GM23338 (cell line): ENCODE measurements around the gene ORC6. TPM values are rescaled to one million over a fixed set of nuclear protein-coding genes. Genes with fewer than 3 reads are reported as not detected.

Experiments
- ATAC-seq: fragments of 200-7000 bp; cut with Tn5 transposase; 3 replicates; pipeline ENCODE4 v1.9.1; 2020
- DNase-seq: peaks from one replicate; pipeline ENCODE4 v3.0.0-alpha.2; 2015; ENCODE audit warnings: low spot score
- H2AFZ ChIP-seq: fragments of 200-600 bp; sonication (generic); 2 replicates; pipeline ENCODE4 v1.8.0; 2016; ENCODE audit warnings: antibody characterized with exemption, mild to moderate bottlenecking, moderate library complexity
- H3F3A ChIP-seq: fragments of 200-600 bp; sonication (generic); replicated peaks from 2 replicates; pipeline ENCODE4 v1.8.0; 2017; ENCODE audit warnings: antibody characterized with exemption, mixed run types, low read depth
- H3K27ac ChIP-seq: fragments of 200-600 bp; sonication (generic); 2 replicates; pipeline ENCODE4 v1.6.1; 2016; ENCODE audit warnings: low read depth
- H3K27me3 ChIP-seq: fragments of 200-600 bp; sonication (generic); 2 replicates; pipeline ENCODE4 v1.8.0; 2016; ENCODE audit warnings: mild to moderate bottlenecking, mixed run types, moderate library complexity; ENCODE audit not compliant: insufficient read depth
- H3K36me3 ChIP-seq: fragments of 200-600 bp; sonication (generic); 2 replicates; pipeline ENCODE4 v1.8.0; 2016; ENCODE audit warnings: mild to moderate bottlenecking; ENCODE audit not compliant: insufficient read depth
- H3K4me1 ChIP-seq: fragments of 200-600 bp; sonication (generic); 2 replicates; pipeline ENCODE4 v1.8.0; 2016; ENCODE audit warnings: mild to moderate bottlenecking, moderate library complexity; ENCODE audit not compliant: insufficient read depth
- H3K4me2 ChIP-seq: fragments of 200-600 bp; sonication (generic); 2 replicates; pipeline ENCODE4 v1.7.1; 2017; ENCODE audit warnings: mixed run types
- H3K4me3 ChIP-seq: fragments of 200-600 bp; sonication (generic); 2 replicates; pipeline ENCODE4 v1.6.1; 2016; ENCODE audit warnings: mixed run types
- H3K79me2 ChIP-seq: fragments of 200-600 bp; sonication (generic); replicated peaks from 2 replicates; pipeline ENCODE4 v1.8.0; 2017; ENCODE audit warnings: mild to moderate bottlenecking; ENCODE audit not compliant: insufficient read depth
- H3K9me2 ChIP-seq: fragments of 200-600 bp; sonication (generic); 2 replicates; pipeline ENCODE4 v1.8.0; 2017; ENCODE audit not compliant: insufficient read depth
- H4K20me1 ChIP-seq: fragments of 200-600 bp; sonication (generic); replicated peaks from 2 replicates; pipeline ENCODE4 v1.8.0; 2017; ENCODE audit warnings: mild to moderate bottlenecking; ENCODE audit not compliant: insufficient read depth
- H3K27ac Mint-ChIP-seq: 2 replicates; pipeline ENCODE4 v1.8.0; 2020; ENCODE audit warnings: inconsistent platforms, mild to moderate bottlenecking, moderate library complexity, mixed read lengths
- H3K27me3 Mint-ChIP-seq: 3 replicates; pipeline ENCODE4 v1.8.0; 2022; ENCODE audit warnings: low read depth, mild to moderate bottlenecking, moderate library complexity, mixed read lengths, inconsistent platforms; ENCODE audit not compliant: insufficient read depth, poor library complexity
- H3K36me3 Mint-ChIP-seq: 3 replicates; pipeline ENCODE4 v1.8.0; 2021; ENCODE audit warnings: low read depth, mild to moderate bottlenecking, inconsistent platforms, moderate library complexity, mixed read lengths
- H3K4me1 Mint-ChIP-seq: 3 replicates; pipeline ENCODE4 v1.8.0; 2020; ENCODE audit warnings: mild to moderate bottlenecking, inconsistent platforms, mixed read lengths
- H3K4me3 Mint-ChIP-seq: 3 replicates; pipeline ENCODE4 v1.8.0; 2021; ENCODE audit warnings: moderate library complexity, mild to moderate bottlenecking, inconsistent platforms, mixed read lengths
- H3K9me3 Mint-ChIP-seq: 3 replicates; pipeline ENCODE4 v1.8.0; 2020; ENCODE audit warnings: moderate library complexity, mild to moderate bottlenecking, inconsistent platforms, mixed read lengths
- CREB1 ChIP-seq: fragments of 250-450 bp; sonication (Bioruptor Pico); IDR thresholded peaks from 2 replicates; pipeline ENCODE4 v1.5.0; 2020; ENCODE audit warnings: low read depth, mild to moderate bottlenecking, moderate library complexity
- CTCF ChIP-seq, 2 experiments: fragments of 200-600 bp in 1 of 2; sonication (generic) in 1 of 2; conservative IDR thresholded peaks; 2 replicates each; pipeline versions ENCODE4 v1.5.1 to v1.6.1; 2016 to 2017; ENCODE audit warnings: antibody characterized with exemption in 2 of 2, low read depth in 2 of 2, mild to moderate bottlenecking in 2 of 2, moderate library complexity in 1 of 2
- ETS1 ChIP-seq: IDR thresholded peaks from 2 replicates; pipeline ENCODE4 v1.6.1; 2016; ENCODE audit warnings: antibody characterized with exemption
- EZH2 ChIP-seq: fragments of 200-600 bp; sonication (generic); IDR thresholded peaks from one replicate; pipeline ENCODE4 v1.8.0; 2017; ENCODE audit warnings: antibody characterized with exemption, mild to moderate bottlenecking, low read depth; ENCODE audit not compliant: unreplicated experiment
- EZH2phosphoT487 ChIP-seq: fragments of 200-600 bp; sonication (generic); IDR thresholded peaks from one replicate; pipeline ENCODE4 v1.8.1; 2018; ENCODE audit warnings: antibody characterized with exemption; ENCODE audit not compliant: unreplicated experiment
- JUNB ChIP-seq: IDR thresholded peaks from one replicate; pipeline ENCODE4 v1.6.1; 2016; ENCODE audit warnings: antibody characterized with exemption; ENCODE audit not compliant: unreplicated experiment
- NANOG ChIP-seq: IDR thresholded peaks from 2 replicates; pipeline ENCODE4 v1.6.1; 2016; ENCODE audit warnings: antibody characterized with exemption, borderline replicate concordance
- POLR2AphosphoS5 ChIP-seq: IDR thresholded peaks from 2 replicates; pipeline ENCODE4 v1.6.1; 2016; ENCODE audit warnings: antibody characterized with exemption, low read depth
- REST ChIP-seq: IDR thresholded peaks from one replicate; pipeline ENCODE4 v1.6.1; 2018; ENCODE audit warnings: antibody characterized with exemption; ENCODE audit not compliant: unreplicated experiment
- STAT1 ChIP-seq: IDR thresholded peaks from one replicate; pipeline ENCODE4 v1.6.1; 2016; ENCODE audit warnings: antibody characterized with exemption; ENCODE audit not compliant: unreplicated experiment
- ZNF114 ChIP-seq: fragments of 250-450 bp; sonication (Bioruptor Pico); IDR thresholded peaks from 2 replicates; pipeline ENCODE4 v1.5.0; 2020; ENCODE audit warnings: mild to moderate bottlenecking, moderate library complexity
- ZNF331 ChIP-seq: fragments of 250-450 bp; sonication (Bioruptor Pico); IDR thresholded peaks from 2 replicates; pipeline ENCODE4 v1.5.0; 2020; ENCODE audit warnings: low read depth, mild to moderate bottlenecking, moderate library complexity
- ZNF462 ChIP-seq: fragments of 250-450 bp; sonication (Bioruptor Pico); IDR thresholded peaks from 2 replicates; pipeline ENCODE4 v1.5.0; 2020; ENCODE audit warnings: mild to moderate bottlenecking, moderate library complexity
- polyA plus RNA-seq: library from polyadenylated mRNA; unstranded; fragments of >200 nt; fragmentation: Nextera tagmentation; extraction: Ambion mirVana; gene quantifications from 2 replicates; pipeline ENCODE4 v1.2.1, GENCODE V29; 2016
- total RNA-seq: library from RNA; depleted of rRNA; stranded (reverse); fragments of >200 nt; shearing (Covaris generic); gene quantifications from 2 replicates; pipeline ENCODE4 v1.2.3, GENCODE V29; 2014

ORC6 gene
- total and polyA plus RNA-seq, 2 experiments from 2014 or later: 71.5 to 92.0 TPM

GRCh38 chr16:46701615-46702014 lies 12.2 kb downstream of the ORC6 start:
- Histone ChIP-seq H2AFZ (no peak overlapping the region), H3K4me1 (no peaks in the 10 kb centered on the region), H3K27ac (no peak overlapping the region), H3K9me2 (no peaks in the 10 kb centered on the region), H3K4me2 (no peak overlapping the region), H3K79me2 (no peaks in the 10 kb centered on the region), H3K4me3 (no peak overlapping the region), H4K20me1 (no peaks in the 10 kb centered on the region), H3K36me3 (peaks cover 21% of the 10 kb centered on the region), H3K27me3 (no peaks in the 10 kb centered on the region), H3F3A (no peaks in the 10 kb centered on the region; the same call in 1 of the 2 replicates)
- ATAC-seq: no peak
- H3K36me3 Mint-ChIP-seq: peaks cover 40% of the 10 kb centered on the region
- DNase-seq: no peak
- no peaks in the 10 kb centered on the region for H3K27me3 Mint-ChIP-seq
- no peak overlapping the region for H3K4me3 Mint-ChIP-seq
- no peak for TF ChIP-seq ETS1
- no peak for TF ChIP-seq NANOG
- no peak for TF ChIP-seq ZNF462 (CRISPR knock-in tag)
- TF ChIP-seq POLR2AphosphoS5: no peak
- TF ChIP-seq EZH2phosphoT487: no peak
- no peak for TF ChIP-seq CTCF (conservative IDR thresholded peaks at IDR 0.05; ENCODE audit: low read depth in 2 of 2)
- TF ChIP-seq ZNF331 (CRISPR knock-in tag): no peak
- TF ChIP-seq STAT1: no peak
- no peak for TF ChIP-seq REST
- TF ChIP-seq ZNF114 (CRISPR knock-in tag): no peak
- no peak for TF ChIP-seq EZH2
- no peak for TF ChIP-seq JUNB
- TF ChIP-seq CREB1 (CRISPR knock-in tag): no peak
- no peak overlapping the region for H3K27ac Mint-ChIP-seq
- no peaks in the 10 kb centered on the region for H3K4me1 Mint-ChIP-seq
- H3K9me3 Mint-ChIP-seq: no peaks in the 10 kb centered on the region
